GM23338 (cell line): ENCODE data around the gene ATP6V1F. TPM values are rescaled to one million over a fixed set of nuclear protein-coding genes. Genes with fewer than 3 reads are reported as not detected.

ENCODE experiments used
- ATAC-seq: fragments of 200-7000 bp; cut with Tn5 transposase; 3 replicates; pipeline ENCODE4 v1.9.1; 2020
- DNase-seq: peaks from one replicate; pipeline ENCODE4 v3.0.0-alpha.2; 2015; ENCODE audit warnings: low spot score
- H2AFZ ChIP-seq: fragments of 200-600 bp; sonication (generic); 2 replicates; pipeline ENCODE4 v1.8.0; 2016; ENCODE audit warnings: antibody characterized with exemption, mild to moderate bottlenecking, moderate library complexity
- H3F3A ChIP-seq: fragments of 200-600 bp; sonication (generic); replicated peaks from 2 replicates; pipeline ENCODE4 v1.8.0; 2017; ENCODE audit warnings: antibody characterized with exemption, mixed run types, low read depth
- H3K27ac ChIP-seq: fragments of 200-600 bp; sonication (generic); 2 replicates; pipeline ENCODE4 v1.6.1; 2016; ENCODE audit warnings: low read depth
- H3K27me3 ChIP-seq: fragments of 200-600 bp; sonication (generic); 2 replicates; pipeline ENCODE4 v1.8.0; 2016; ENCODE audit warnings: mild to moderate bottlenecking, mixed run types, moderate library complexity; ENCODE audit not compliant: insufficient read depth
- H3K36me3 ChIP-seq: fragments of 200-600 bp; sonication (generic); 2 replicates; pipeline ENCODE4 v1.8.0; 2016; ENCODE audit warnings: mild to moderate bottlenecking; ENCODE audit not compliant: insufficient read depth
- H3K4me1 ChIP-seq: fragments of 200-600 bp; sonication (generic); 2 replicates; pipeline ENCODE4 v1.8.0; 2016; ENCODE audit warnings: mild to moderate bottlenecking, moderate library complexity; ENCODE audit not compliant: insufficient read depth
- H3K4me2 ChIP-seq: fragments of 200-600 bp; sonication (generic); 2 replicates; pipeline ENCODE4 v1.7.1; 2017; ENCODE audit warnings: mixed run types
- H3K4me3 ChIP-seq: fragments of 200-600 bp; sonication (generic); 2 replicates; pipeline ENCODE4 v1.6.1; 2016; ENCODE audit warnings: mixed run types
- H3K79me2 ChIP-seq: fragments of 200-600 bp; sonication (generic); replicated peaks from 2 replicates; pipeline ENCODE4 v1.8.0; 2017; ENCODE audit warnings: mild to moderate bottlenecking; ENCODE audit not compliant: insufficient read depth
- H3K9me2 ChIP-seq: fragments of 200-600 bp; sonication (generic); 2 replicates; pipeline ENCODE4 v1.8.0; 2017; ENCODE audit not compliant: insufficient read depth
- H4K20me1 ChIP-seq: fragments of 200-600 bp; sonication (generic); replicated peaks from 2 replicates; pipeline ENCODE4 v1.8.0; 2017; ENCODE audit warnings: mild to moderate bottlenecking; ENCODE audit not compliant: insufficient read depth
- H3K27ac Mint-ChIP-seq: 2 replicates; pipeline ENCODE4 v1.8.0; 2020; ENCODE audit warnings: inconsistent platforms, mild to moderate bottlenecking, moderate library complexity, mixed read lengths
- H3K27me3 Mint-ChIP-seq: 3 replicates; pipeline ENCODE4 v1.8.0; 2022; ENCODE audit warnings: low read depth, mild to moderate bottlenecking, moderate library complexity, mixed read lengths, inconsistent platforms; ENCODE audit not compliant: insufficient read depth, poor library complexity
- H3K36me3 Mint-ChIP-seq: 3 replicates; pipeline ENCODE4 v1.8.0; 2021; ENCODE audit warnings: low read depth, mild to moderate bottlenecking, inconsistent platforms, moderate library complexity, mixed read lengths
- H3K4me1 Mint-ChIP-seq: 3 replicates; pipeline ENCODE4 v1.8.0; 2020; ENCODE audit warnings: mild to moderate bottlenecking, inconsistent platforms, mixed read lengths
- H3K4me3 Mint-ChIP-seq: 3 replicates; pipeline ENCODE4 v1.8.0; 2021; ENCODE audit warnings: moderate library complexity, mild to moderate bottlenecking, inconsistent platforms, mixed read lengths
- H3K9me3 Mint-ChIP-seq: 3 replicates; pipeline ENCODE4 v1.8.0; 2020; ENCODE audit warnings: moderate library complexity, mild to moderate bottlenecking, inconsistent platforms, mixed read lengths
- EZH2 ChIP-seq: fragments of 200-600 bp; sonication (generic); IDR thresholded peaks from one replicate; pipeline ENCODE4 v1.8.0; 2017; ENCODE audit warnings: antibody characterized with exemption, mild to moderate bottlenecking, low read depth; ENCODE audit not compliant: unreplicated experiment
- EZH2phosphoT487 ChIP-seq: fragments of 200-600 bp; sonication (generic); IDR thresholded peaks from one replicate; pipeline ENCODE4 v1.8.1; 2018; ENCODE audit warnings: antibody characterized with exemption; ENCODE audit not compliant: unreplicated experiment
- POLR2AphosphoS5 ChIP-seq: IDR thresholded peaks from 2 replicates; pipeline ENCODE4 v1.6.1; 2016; ENCODE audit warnings: antibody characterized with exemption, low read depth
- STAT1 ChIP-seq: IDR thresholded peaks from one replicate; pipeline ENCODE4 v1.6.1; 2016; ENCODE audit warnings: antibody characterized with exemption; ENCODE audit not compliant: unreplicated experiment
- ZNF114 ChIP-seq: fragments of 250-450 bp; sonication (Bioruptor Pico); IDR thresholded peaks from 2 replicates; pipeline ENCODE4 v1.5.0; 2020; ENCODE audit warnings: mild to moderate bottlenecking, moderate library complexity
- ZNF331 ChIP-seq: fragments of 250-450 bp; sonication (Bioruptor Pico); IDR thresholded peaks from 2 replicates; pipeline ENCODE4 v1.5.0; 2020; ENCODE audit warnings: low read depth, mild to moderate bottlenecking, moderate library complexity
- polyA plus RNA-seq: library from polyadenylated mRNA; unstranded; fragments of >200 nt; fragmentation: Nextera tagmentation; extraction: Ambion mirVana; gene quantifications from 2 replicates; pipeline ENCODE4 v1.2.1, GENCODE V29; 2016
- total RNA-seq: library from RNA; depleted of rRNA; stranded (reverse); fragments of >200 nt; shearing (Covaris generic); gene quantifications from 2 replicates; pipeline ENCODE4 v1.2.3, GENCODE V29; 2014
- TF ChIP-seq, protein P1 (sequence below): IDR thresholded peaks from one replicate; pipeline ENCODE4 v1.6.1; 2018; ENCODE audit warnings: antibody characterized with exemption; ENCODE audit not compliant: unreplicated experiment
- TF ChIP-seq, protein P2 (sequence below), 2 experiments: fragments of 200-600 bp in 1 of 2; sonication (generic) in 1 of 2; conservative IDR thresholded peaks; 2 replicates each; pipeline versions ENCODE4 v1.5.1 to v1.6.1; 2016 to 2017; ENCODE audit warnings: antibody characterized with exemption in 2 of 2, low read depth in 2 of 2, mild to moderate bottlenecking in 2 of 2, moderate library complexity in 1 of 2

The ATP6V1F gene
- total and polyA plus RNA-seq, 2 experiments from 2014 or later, result 66.5 to 271 TPM

- Histone ChIP-seq H3K27ac (no peak overlapping the region), H3K79me2 (no peaks in the 10 kb centered on the region), H4K20me1 (no peaks in the 10 kb centered on the region), H3K9me2 (no peaks in the 10 kb centered on the region), H2AFZ (no peak overlapping the region), H3K27me3 (peaks cover 32% of the 10 kb centered on the region), H3K36me3 (no peaks in the 10 kb centered on the region), H3K4me2 (peak overlapping the region; percentile 96), H3K4me3 (peak overlapping the region; percentile 76; the same call in 1 of the 2 replicates), H3K4me1 (peaks cover 28% of the 10 kb centered on the region), H3F3A (peaks cover 3% of the 10 kb centered on the region)
- peaks cover 23% of the 10 kb centered on the region for H3K4me1 Mint-ChIP-seq
- H3K36me3 Mint-ChIP-seq, result no peaks in the 10 kb centered on the region
- TF ChIP-seq, protein P1, sequence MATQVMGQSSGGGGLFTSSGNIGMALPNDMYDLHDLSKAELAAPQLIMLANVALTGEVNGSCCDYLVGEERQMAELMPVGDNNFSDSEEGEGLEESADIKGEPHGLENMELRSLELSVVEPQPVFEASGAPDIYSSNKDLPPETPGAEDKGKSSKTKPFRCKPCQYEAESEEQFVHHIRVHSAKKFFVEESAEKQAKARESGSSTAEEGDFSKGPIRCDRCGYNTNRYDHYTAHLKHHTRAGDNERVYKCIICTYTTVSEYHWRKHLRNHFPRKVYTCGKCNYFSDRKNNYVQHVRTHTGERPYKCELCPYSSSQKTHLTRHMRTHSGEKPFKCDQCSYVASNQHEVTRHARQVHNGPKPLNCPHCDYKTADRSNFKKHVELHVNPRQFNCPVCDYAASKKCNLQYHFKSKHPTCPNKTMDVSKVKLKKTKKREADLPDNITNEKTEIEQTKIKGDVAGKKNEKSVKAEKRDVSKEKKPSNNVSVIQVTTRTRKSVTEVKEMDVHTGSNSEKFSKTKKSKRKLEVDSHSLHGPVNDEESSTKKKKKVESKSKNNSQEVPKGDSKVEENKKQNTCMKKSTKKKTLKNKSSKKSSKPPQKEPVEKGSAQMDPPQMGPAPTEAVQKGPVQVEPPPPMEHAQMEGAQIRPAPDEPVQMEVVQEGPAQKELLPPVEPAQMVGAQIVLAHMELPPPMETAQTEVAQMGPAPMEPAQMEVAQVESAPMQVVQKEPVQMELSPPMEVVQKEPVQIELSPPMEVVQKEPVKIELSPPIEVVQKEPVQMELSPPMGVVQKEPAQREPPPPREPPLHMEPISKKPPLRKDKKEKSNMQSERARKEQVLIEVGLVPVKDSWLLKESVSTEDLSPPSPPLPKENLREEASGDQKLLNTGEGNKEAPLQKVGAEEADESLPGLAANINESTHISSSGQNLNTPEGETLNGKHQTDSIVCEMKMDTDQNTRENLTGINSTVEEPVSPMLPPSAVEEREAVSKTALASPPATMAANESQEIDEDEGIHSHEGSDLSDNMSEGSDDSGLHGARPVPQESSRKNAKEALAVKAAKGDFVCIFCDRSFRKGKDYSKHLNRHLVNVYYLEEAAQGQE, result no peak
- H3K4me3 Mint-ChIP-seq, result peak overlapping the region; percentile 40
- H3K9me3 Mint-ChIP-seq, result no peaks in the 10 kb centered on the region
- H3K27me3 Mint-ChIP-seq, result peaks cover 42% of the 10 kb centered on the region
- no peak for ATAC-seq
- DNase-seq, result no peak
- H3K27ac Mint-ChIP-seq, result no peak overlapping the region
These were observed 28.7 kb upstream of the ATP6V1F start for GRCh38 chr7:128833946-128834325.

GRCh38 chr7:128835231-128835751 is 27.4 kb upstream of the ATP6V1F start:
- H3K27ac Mint-ChIP-seq, result no peak overlapping the region
- no peak overlapping the region for H3K4me2 ChIP-seq
- no peaks in the 10 kb centered on the region for H3K9me2 ChIP-seq
- H3K4me1 ChIP-seq, result peaks cover 22% of the 10 kb centered on the region
- peaks cover 3% of the 10 kb centered on the region for H3F3A ChIP-seq
- no peaks in the 10 kb centered on the region for H4K20me1 ChIP-seq
- ATAC-seq, result no peak
- H3K36me3 ChIP-seq, result no peaks in the 10 kb centered on the region
- H3K27me3 Mint-ChIP-seq, result peaks cover 31% of the 10 kb centered on the region
- DNase-seq, result no peak
- no peaks in the 10 kb centered on the region for H3K79me2 ChIP-seq
- no peaks in the 10 kb centered on the region; the same call in 2 of the 3 replicates for H3K9me3 Mint-ChIP-seq
- no peak overlapping the region for H3K4me3 Mint-ChIP-seq
- H3K4me3 ChIP-seq, result no peak overlapping the region
- peaks cover 19% of the 10 kb centered on the region for H3K27me3 ChIP-seq
- TF ChIP-seq ZNF114 (no peak), EZH2phosphoT487 (no peak), ZNF331 (no peak), EZH2 (no peak), STAT1 (no peak), POLR2AphosphoS5 (no peak)
- TF ChIP-seq, protein P1, result no peak
- TF ChIP-seq, protein P2, sequence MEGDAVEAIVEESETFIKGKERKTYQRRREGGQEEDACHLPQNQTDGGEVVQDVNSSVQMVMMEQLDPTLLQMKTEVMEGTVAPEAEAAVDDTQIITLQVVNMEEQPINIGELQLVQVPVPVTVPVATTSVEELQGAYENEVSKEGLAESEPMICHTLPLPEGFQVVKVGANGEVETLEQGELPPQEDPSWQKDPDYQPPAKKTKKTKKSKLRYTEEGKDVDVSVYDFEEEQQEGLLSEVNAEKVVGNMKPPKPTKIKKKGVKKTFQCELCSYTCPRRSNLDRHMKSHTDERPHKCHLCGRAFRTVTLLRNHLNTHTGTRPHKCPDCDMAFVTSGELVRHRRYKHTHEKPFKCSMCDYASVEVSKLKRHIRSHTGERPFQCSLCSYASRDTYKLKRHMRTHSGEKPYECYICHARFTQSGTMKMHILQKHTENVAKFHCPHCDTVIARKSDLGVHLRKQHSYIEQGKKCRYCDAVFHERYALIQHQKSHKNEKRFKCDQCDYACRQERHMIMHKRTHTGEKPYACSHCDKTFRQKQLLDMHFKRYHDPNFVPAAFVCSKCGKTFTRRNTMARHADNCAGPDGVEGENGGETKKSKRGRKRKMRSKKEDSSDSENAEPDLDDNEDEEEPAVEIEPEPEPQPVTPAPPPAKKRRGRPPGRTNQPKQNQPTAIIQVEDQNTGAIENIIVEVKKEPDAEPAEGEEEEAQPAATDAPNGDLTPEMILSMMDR (conservative IDR thresholded peaks at IDR 0.05; ENCODE audit: low read depth in 2 of 2), result no peak
- no peaks in the 10 kb centered on the region for H3K36me3 Mint-ChIP-seq
- H3K27ac ChIP-seq, result no peak overlapping the region
- peaks cover 16% of the 10 kb centered on the region for H3K4me1 Mint-ChIP-seq
- no peak overlapping the region for H2AFZ ChIP-seq
